Measurements from ENCODE around the gene DNAJB1. TPM values are rescaled to one million over a fixed set of nuclear protein-coding genes. Genes with fewer than 3 reads are reported as not detected.

Gene DNAJB1
- total RNA-seq, 1 experiment from 2014 or later: 77.7 TPM

GRCh38 chr19:14496029-14496833 lies 22.0 kb downstream of the DNAJB1 start, which contains the start of gene GIPC1:
TSS of gene GIPC1 (minus strand) at chr19:14496127. CDS start at chr19:14482976, 13,151 bp downstream.
- no peak within 1 kb of the TSS for H4K91ac ChIP-seq (ENCODE audit: insufficient read length, low read depth, low read length)
- H3K56ac ChIP-seq (ENCODE audit: insufficient read length, low read depth, low read length): no peak within 1 kb of the TSS
- no peak within 1 kb of the TSS for H3T11ph ChIP-seq (ENCODE audit: low read length)
- H3K79me1 ChIP-seq (ENCODE audit: insufficient read depth, low read depth, low read length, poor library complexity, severe bottlenecking): peaks cover 3% of the 10 kb centered on the region
- no peak within 1 kb of the TSS for H2AFZ ChIP-seq (ENCODE audit: low read length)
- H3K4ac ChIP-seq (ENCODE audit: low read depth, low read length): no peak within 1 kb of the TSS
- H3K4me1 ChIP-seq (ENCODE audit: insufficient read depth, low read length): peaks cover 4% of the 10 kb centered on the region; the same call in 1 of the 2 replicates
- H3K27me3 ChIP-seq (ENCODE audit: insufficient read depth, low read length): no peaks in the 10 kb centered on the region
- H4K8ac ChIP-seq (replicated peaks; ENCODE audit: insufficient read length, low read depth, low read length): no peak within 1 kb of the TSS
- DNase-seq: peak; percentile 99
- no peak within 1 kb of the TSS for H2AK5ac ChIP-seq (ENCODE audit: insufficient read length, low read length)
- peak within 1 kb of the TSS; percentile 86 for H3K4me2 ChIP-seq (ENCODE audit: insufficient read depth, insufficient read length, low read length)
- H4K20me1 ChIP-seq (ENCODE audit: control insufficient read depth, insufficient read depth, insufficient read length): no peaks in the 10 kb centered on the region
- H3K23ac ChIP-seq (ENCODE audit: insufficient read length, low read depth, low read length): no peak within 1 kb of the TSS
- no peak within 1 kb of the TSS for H2BK15ac ChIP-seq (ENCODE audit: low read depth, low read length)
- peaks cover 2% of the 10 kb centered on the region; the same call in 1 of the 2 replicates for H3K79me2 ChIP-seq (ENCODE audit: insufficient read depth, low read length)
- H2BK12ac ChIP-seq (ENCODE audit: insufficient read length, low read depth, low read length): no peak within 1 kb of the TSS
- Mint-ChIP-seq H3K9me3 (no peaks in the 10 kb centered on the region), H3K4me3 (peak within 1 kb of the TSS; percentile 87 to 94), H3K36me3 (ENCODE audit: insufficient read depth in 1 of 3, low read depth in 3 of 3) (peaks cover 14 to 25% (median 20%) of the 10 kb centered on the region in 3 experiments), H3K27me3 (ENCODE audit: low read depth) (no peaks in the 10 kb centered on the region; the same call in none of the 2 replicates), H3K27ac (peak within 1 kb of the TSS; percentile 65 to 86 (median 70)), H3K4me1 (peaks cover 22% of the 10 kb centered on the region in 2 experiments)
- peaks cover 4% of the 10 kb centered on the region for H3K23me2 ChIP-seq (ENCODE audit: insufficient read length, low read depth, low read length, poor library complexity, severe bottlenecking)
- no peak within 1 kb of the TSS for H2BK20ac ChIP-seq (ENCODE audit: low read depth, low read length, poor library complexity, severe bottlenecking)
- no peak within 1 kb of the TSS for H4K5ac ChIP-seq (ENCODE audit: insufficient read length, low read depth, low read length)
- no peak within 1 kb of the TSS for H3K18ac ChIP-seq (ENCODE audit: insufficient read length, low read depth, low read length)
- H3K9me3 ChIP-seq (ENCODE audit: control insufficient read depth, low read depth, low read length): no peaks in the 10 kb centered on the region
- H2BK120ac ChIP-seq (ENCODE audit: low read depth, low read length, poor library complexity, severe bottlenecking): no peak within 1 kb of the TSS
- H2BK5ac ChIP-seq (ENCODE audit: insufficient read length, low read length): no peak within 1 kb of the TSS
- H3K9ac ChIP-seq (ENCODE audit: extremely low read depth, insufficient read length, low read length): peak within 1 kb of the TSS; percentile 64
- H3K27ac ChIP-seq (ENCODE audit: insufficient read length, low read depth, low read length): no peak within 1 kb of the TSS
- TF ChIP-seq, protein P1, sequence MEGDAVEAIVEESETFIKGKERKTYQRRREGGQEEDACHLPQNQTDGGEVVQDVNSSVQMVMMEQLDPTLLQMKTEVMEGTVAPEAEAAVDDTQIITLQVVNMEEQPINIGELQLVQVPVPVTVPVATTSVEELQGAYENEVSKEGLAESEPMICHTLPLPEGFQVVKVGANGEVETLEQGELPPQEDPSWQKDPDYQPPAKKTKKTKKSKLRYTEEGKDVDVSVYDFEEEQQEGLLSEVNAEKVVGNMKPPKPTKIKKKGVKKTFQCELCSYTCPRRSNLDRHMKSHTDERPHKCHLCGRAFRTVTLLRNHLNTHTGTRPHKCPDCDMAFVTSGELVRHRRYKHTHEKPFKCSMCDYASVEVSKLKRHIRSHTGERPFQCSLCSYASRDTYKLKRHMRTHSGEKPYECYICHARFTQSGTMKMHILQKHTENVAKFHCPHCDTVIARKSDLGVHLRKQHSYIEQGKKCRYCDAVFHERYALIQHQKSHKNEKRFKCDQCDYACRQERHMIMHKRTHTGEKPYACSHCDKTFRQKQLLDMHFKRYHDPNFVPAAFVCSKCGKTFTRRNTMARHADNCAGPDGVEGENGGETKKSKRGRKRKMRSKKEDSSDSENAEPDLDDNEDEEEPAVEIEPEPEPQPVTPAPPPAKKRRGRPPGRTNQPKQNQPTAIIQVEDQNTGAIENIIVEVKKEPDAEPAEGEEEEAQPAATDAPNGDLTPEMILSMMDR (conservative IDR thresholded peaks at IDR 0.05): no peak
- H3K14ac ChIP-seq (ENCODE audit: insufficient read depth, low read length): peak within 1 kb of the TSS; percentile 72
- WGBS (ENCODE audit: extremely low coverage, insufficient read length, low lambda C conversion rate): no CpG with 5 or more reads among the region's 71 CpGs

All from H9 (cell line).